ENCODE results near the gene IFT122.
"Not testable (repeated sequence)": the region's sequence is repeated elsewhere in the genome, so short reads cannot be mapped to it uniquely, and the experiment has no call there.

The IFT122 gene

DNA sequence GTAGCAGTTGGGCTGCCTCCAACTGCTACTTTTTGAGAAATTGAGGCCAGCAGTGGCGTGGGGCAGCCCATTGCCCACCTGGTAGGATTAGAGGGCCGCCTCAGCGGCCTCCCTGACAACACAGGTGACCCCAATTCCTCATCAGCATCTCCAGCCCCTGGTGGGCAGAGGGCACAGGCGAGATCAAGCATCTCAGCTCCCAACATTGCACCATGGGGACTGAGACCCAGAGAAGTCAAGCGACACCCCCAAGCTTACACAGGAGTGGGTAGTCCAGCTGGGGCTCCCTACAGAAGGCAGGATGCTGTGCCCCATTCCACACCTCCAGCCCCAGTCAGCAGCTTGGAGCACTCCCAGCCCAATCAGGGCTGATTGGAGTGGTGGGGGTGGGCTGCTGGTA lies 102.7 kb downstream of the IFT122 start:
- DNase-seq = no peak

DNA sequence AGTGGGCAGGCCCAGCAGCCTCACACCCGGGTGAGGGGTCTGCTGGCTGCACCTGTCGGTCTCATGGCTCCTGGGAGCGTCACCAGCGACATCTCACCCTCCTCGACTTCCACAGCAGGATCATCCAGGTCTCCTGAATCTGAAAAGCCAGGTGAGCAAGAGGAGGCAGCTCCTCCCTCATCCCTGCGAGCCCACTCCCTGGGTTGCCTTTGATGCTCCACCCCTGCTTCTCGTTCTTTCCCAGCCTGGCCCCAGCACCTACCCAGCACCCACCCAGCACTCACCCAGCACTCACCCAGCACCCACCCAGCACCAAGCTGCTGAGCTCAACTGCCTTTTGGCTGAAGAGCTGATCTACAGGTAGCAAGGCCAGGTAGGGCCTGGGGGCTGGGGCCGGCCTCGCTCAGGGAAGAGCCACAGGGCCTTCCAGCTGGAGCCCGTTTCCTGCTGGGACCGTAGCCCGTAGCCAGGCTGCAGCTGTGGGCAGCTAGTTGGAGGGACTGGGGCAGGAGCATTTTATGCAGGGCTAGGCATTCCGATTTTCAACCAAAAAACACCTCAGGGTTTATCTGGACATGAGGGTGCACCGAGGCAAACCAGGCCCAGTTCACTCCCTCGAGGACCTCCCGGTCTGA lies 103.2 kb downstream of the IFT122 start, which contains the start of gene H1-8:
Gene H1-8 (plus strand): TSS at position 20 of the 635 bp plus-strand sequence. CDS start 44 bp downstream, at position 64.
- DNase-seq = no peak

DNA sequence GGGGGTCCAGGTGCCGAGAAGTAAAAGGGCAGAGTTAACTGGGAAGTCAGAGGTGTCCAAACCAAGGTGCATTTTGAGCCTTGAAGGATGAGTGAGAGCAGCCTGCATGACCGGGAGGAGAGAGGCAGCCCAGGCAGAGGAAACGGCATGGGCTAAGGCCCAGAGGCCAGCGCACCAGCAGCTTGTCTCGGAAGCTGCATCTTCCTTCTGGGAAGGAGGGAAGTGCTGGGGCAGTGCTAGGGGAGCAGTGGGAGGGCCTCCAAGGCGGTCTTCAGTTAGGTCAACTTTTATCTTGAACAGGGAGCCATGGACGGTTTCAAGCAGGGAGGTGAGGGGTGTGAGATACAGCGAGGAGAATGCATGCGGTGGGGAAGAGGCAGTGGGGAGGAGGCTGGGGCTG lies 104.0 kb downstream of the IFT122 start:
- no peak for DNase-seq

DNA sequence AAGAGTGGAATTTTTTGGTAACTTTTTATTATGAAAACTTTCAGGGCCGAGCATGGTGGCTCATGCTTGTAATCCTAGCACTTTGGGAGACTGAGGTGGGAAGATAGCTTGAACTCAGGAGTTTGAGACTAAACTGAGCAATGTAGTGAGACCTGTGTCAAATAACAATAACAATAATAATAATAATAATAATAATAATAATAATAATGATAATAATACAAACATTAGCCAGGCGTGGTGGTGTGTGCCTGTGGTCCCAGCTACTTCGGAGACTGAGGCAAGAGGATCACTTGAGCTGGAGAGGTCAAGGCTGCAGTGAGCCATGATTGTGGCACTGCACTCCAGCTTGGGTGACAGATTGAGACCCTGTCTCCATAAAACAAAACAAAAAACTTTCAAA lies 105.9 kb downstream of the IFT122 start:
- DNase-seq = not testable (repeated sequence)

DNA sequence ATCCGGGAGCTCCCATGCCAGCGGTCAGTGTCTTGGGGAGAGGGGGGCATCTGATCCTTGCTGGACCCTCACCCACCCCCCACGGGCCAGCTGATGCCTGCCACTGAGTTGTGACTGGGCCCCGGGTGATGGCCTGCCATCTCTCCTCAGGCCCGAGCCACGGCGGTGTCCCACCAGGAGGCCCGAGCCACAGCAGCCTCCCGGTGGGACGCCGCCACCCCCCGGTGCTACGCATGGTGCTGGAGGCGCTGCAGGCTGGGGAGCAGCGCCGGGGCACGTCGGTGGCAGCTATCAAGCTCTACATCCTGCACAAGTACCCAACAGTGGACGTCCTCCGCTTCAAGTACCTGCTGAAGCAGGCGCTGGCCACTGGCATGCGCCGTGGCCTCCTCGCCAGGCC lies 107.2 kb downstream of the IFT122 start:
- DNase-seq = no peak

DNA sequence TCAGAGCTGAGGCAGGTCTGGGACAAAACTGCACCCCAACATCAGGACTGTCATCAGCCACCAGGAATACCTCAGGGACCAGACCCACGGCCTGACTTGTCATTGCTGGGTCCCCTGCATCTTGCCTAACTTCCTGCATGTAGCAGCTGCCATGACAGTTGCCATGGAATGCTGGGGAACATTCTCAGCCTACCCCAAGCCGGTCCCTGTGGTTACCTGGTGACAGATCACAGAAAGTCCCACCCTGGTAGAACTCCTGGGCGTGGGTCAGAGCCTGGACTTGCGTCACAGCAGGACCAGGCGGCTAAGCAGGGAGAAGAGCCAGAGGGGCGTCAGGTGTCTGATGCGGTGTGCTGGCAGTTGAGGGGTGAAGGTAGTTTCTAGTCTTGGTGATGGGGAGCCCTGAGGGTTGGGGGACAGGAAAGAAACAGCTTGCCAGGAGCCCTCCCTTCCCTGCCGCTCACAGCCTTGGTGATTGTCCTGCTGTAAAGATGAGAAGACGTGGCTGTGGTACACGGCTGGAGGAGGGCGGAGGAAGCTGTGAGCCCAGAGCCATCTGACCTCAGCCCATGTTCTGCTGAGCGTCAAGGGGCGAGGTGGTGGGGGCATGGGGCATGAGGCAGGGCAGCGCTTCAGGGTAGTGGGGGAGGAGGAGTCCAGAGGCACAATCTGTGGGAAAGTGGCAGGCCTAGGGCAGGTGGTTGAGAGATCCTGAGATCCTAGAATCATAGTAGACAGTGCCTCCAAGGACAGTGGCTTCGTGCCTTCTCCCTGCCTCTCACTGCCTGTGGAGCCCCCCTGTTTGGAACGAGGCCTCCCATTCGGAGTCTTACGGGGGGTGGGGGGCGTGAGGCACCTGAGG lies 108.3 kb downstream of the IFT122 start:
- DNase-seq = no peak

DNA sequence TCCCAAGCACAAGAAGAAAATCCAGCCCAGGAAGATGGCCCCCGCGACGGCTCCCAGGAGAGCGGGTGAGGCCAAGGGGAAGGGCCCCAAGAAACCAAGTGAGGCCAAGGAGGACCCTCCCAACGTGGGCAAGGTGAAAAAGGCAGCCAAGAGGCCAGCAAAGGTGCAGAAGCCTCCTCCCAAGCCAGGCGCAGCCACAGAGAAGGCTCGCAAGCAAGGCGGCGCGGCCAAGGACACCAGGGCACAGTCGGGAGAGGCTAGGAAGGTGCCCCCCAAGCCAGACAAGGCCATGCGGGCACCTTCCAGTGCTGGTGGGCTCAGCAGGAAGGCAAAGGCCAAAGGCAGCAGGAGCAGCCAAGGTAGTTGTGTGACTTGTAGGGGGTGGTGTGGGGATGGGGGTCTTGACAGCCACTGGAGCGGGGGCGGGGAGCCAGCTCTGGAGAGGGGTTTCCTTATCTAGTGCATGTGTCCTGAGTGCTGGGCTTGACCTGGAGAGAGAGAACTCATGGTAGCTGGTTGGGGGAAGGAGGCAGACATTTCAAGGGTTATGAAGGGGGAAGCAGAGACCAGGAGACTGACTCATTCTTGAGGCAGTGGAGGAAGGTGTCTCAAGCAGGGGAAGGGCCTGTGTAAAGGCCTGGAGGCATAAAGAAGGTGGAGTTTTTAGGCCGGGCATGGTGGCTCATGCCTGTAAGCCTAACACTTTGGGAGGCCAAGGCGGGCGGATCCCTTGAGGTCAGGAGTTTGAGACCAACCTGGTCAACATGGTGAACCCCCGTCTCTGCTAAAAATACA lies 109.2 kb downstream of the IFT122 start:
- DNase-seq = no peak

DNA sequence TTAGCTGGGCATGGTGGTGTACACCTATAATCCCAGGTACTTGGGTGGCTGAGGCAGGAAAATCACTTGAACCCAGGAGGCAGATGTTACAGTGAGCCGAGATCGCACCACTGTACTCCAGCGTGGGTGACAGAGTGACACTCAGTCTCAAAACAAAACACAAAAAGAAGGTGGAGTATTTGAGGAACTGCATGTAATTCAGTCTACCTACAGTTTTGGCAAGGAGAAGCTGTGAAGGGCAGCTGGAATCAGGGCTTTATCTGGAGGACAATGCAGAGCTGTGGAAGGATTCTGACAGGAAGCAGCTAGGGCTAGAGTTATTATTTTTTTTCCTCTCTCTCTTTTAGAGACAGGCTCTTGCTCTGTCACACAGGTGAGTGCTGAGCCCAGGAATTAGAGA lies 109.8 kb downstream of the IFT122 start:
- no peak for DNase-seq

DNA sequence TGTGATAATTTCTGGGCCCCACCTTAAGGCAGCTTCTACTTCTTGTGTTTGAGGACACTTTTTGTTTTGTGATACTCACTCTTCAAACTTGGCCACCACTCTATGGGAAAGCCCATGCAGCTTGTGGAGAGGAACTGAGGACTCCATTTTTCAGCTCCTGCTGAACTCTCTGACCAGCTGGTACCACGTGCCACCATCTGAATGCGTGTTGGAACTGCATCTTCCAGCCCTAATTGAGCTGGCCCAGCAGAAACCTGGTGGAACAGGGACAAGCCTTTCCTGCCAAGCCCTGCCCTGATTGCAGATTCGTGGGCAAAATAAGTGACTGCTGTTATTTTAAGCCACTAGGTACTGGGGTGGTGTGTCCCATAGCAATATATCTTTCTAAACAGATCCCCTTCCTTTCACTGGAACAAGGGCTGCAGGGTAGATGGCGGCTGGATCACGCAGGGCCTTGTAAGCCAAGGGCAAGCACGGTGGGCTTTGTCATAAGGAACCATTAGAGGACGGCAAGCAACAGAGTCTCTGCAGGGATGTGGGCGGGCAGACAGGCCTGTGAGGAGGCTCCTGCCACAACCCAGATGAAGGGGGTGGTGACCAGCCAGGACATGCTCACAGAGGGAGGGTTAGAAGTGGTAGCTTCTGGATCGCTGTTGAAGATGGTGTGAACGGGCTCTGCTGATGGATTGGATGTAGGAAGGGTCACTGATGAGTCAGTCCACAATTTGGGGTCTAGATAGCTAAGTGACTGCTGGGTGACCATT lies 112.4 kb downstream of the IFT122 start:
- no peak for DNase-seq

DNA sequence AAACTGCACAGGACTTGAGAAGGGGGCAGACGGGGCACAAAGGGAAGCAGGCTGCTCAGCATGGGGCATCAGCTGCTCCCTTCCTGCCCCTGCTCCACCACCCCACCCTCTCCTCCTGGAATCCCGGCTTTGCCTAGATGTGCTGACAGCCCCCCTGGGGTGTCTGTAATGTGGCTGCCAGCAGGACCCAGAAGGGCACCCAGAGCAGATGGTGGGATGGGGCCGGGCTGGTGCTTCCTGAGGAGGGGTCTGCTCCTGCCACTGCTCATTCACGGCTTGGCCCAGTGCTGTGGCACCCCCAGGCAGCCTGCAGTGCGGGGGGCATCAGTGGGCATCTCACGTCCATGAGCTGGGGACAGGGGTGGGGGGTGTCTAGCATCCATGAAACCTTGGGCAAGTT lies 113.1 kb downstream of the IFT122 start:
- DNase-seq = no peak

DNA sequence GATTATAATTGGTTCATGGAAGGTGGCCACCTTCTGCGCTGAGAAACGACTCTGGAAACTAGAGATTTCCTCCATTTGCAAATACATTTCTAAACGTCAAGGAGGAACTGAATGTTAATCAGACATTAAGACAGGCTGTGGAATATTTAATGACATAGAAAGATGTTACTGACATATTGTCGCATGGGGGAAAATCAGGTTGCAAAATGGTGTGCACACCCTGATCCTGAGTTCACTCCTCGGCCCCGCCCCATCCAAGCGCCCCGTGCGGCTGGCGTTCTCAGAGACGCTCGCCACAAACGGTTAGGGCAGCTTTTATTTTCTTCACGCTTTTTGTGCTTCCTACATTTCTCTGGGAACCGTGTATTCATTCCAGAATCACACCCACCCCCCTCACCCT lies 113.7 kb downstream of the IFT122 start:
- no peak for DNase-seq

DNA sequence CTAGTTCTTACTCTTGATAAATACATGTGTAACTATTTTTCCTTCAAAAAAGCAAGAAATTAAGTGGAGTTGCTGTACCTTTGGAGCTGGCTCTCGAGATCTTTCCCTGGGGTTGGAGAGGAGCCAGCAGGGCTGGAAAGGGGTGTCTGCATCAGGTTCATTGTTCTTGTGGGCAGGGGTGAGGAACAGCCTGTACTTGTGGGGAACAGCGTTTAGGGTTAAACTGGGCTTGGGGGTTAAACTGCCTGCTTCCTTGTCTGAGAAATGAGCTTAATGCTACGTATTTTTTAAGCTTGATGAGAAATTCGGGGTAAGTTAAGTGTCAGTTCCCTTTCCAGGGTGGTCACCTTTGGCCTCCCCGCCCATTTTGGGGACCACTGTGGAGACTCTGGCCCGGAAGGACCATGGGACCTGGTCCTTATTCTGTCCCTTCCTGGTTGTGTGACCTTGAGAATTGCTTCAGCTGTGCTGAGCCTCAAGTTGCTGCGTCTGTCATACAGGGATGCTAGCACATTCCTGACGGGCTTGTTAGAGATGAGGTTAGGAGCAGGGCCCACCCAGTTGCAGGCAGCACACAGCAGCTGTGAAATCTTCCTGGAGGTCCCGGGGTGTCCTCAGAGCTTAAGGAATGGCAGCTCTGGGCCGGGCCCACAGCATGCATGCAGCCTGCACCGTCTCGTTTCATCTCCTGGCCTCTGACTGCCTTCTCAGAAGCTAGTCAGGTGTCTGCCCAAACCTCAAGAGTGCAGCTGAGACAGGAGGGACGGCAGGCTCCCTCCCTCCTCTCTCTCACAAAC lies 114.5 kb downstream of the IFT122 start:
- DNase-seq = no peak

DNA sequence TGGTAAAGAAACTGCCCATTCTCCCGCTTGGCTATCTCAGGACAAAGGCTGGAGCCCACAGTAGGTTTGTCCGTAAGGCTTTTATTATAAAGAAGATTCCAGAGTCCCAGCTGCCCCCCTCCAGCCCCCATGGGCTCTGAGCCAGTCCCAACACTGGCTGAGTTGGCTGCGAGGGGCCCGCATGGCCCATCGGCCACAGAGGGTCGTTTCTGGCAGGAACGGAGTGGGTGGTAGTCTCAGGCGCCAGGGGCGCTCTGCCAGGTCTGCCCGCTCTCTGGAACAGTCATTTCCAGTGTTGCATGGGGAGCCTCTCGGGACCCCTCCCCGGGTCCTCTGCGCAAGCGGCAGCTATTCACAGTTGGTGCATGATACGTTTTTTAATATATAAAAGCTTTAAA lies 115.1 kb downstream of the IFT122 start:
- no peak for DNase-seq

DNA sequence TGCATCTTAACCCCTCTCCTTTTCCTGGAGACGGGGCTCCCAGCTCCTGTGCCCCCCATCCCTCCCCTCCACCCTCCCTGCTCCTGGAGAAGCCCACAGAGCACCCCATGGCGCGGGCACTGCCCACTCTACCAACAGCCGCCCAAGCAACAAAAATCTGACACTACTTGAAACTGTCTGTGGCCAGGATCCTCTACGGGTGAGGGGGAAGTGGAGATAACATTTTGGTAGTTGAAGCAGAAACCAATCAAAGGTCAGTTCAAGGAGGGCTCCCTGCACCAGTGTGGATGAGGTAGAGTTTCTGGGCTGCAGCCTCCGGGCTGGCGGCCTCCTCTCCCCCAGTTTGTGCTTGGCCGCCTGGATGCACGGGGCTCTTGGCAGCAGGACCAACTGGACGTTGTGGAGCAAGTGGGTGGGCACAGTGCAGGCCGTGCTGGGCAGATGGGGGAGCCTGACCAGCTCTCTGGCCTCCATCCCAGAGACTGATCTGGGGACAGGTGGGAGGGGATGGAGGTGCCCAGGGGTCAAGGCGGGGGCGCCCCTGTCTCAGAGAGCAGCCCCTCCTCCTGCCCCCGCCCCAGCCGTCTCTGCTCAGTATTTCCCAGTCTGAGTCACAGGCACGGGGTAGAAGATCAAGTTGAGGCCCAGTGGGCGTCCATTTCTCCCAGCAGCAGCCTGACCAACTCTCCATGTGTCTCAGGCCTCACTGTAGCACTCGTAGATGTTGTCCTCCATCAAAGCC lies 115.8 kb downstream of the IFT122 start:
- DNase-seq = no peak

DNA sequence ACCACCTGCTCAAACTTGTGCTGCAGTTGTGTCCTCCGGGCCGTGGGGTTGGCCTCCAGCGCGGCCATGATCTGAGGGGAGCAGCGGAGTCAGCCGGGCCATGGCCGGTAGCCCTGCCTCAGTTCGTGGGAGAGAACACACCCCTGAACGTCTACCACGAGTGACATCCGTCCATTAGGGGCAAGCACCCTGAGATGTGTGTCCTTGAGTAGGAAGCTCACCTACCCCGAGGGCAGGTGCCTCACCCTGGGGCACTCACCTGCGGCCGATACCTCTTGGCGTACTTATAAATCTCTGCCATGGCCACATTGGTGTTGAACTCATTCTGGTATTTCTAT lies 116.3 kb downstream of the IFT122 start:
- DNase-seq = no peak

DNA sequence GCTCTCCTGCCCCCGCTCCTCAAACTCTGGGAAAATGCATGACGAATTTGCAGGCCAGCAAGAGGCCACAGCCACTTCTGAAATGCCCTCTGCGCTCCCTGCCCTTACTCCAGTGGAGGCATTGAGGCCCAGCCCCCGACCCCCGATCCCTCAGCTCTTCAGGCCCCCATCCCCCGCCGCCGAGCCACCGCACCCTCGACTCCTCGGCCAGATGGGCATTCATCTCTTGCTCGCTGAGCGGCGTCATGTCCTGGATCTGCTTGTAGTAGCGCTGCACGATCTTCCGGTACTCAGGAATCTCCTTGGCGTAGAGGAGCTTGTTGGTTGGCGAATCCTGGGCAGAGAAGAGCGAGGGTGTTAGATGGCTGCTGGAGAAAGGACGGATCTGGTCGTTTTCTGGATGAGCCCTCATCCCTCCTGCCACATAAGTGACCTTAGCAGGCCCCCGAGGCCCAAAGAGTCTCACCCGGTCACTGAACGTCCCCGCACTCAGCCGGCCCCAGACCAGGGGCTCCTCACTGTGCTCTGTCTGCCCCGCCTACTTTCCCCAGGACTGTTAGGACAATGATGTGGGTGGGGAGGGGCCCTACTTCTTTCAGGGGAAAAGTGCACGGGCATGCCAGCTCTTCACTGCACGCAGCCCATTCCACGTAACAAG lies 117.0 kb downstream of the IFT122 start:
- DNase-seq = no peak

DNA sequence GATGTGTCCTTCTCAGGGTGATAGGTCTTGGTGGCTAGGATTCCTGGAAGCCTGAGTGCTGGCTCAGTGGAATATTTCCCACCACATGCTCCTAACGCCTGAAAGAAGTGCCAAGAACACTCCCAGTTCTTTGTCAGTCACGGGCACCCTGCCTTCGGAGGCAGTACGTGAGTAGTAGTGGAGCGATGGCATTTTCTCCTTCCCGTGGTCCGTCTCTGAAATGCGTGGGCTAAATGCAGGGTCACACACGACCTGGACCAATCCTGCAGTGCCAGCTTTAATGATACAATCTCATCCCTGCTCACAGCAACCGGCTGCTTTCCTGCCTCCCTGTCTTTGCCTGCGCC lies 117.5 kb downstream of the IFT122 start:
- no peak for DNase-seq

DNA sequence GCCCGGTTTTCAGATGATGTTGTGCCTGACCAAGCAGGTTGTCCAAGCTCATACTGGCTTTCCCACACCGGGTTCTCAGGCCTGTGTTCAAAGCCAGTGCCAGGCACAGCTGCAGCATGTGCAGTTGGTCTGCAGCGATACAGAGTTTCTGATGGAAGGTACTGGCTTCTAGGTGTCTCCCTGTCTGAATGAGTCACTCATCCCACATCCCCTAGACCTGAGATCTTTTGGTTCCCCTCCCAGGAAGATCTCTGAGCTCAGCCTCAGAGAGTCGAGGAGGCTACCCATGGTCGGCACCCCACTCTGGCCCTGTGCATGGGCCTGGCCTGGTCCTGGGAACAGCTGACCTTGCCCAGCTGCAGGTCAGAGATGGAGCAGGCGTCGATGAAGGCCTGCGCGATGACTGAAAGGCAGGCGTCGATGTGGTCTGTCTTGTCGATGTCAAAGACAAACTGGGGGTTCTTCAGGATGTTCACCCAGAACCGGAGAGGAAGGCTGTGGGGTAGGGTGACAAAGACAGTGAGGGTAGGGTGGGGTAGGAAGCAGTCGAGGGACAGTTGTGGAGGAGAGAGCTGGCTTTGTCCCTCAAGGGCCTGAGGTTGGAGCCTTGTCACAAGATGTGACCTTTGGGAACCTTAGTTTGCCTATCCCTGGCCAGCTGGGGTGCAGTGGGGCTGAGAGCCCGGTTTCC lies 118.2 kb downstream of the IFT122 start:
- DNase-seq = no peak

DNA sequence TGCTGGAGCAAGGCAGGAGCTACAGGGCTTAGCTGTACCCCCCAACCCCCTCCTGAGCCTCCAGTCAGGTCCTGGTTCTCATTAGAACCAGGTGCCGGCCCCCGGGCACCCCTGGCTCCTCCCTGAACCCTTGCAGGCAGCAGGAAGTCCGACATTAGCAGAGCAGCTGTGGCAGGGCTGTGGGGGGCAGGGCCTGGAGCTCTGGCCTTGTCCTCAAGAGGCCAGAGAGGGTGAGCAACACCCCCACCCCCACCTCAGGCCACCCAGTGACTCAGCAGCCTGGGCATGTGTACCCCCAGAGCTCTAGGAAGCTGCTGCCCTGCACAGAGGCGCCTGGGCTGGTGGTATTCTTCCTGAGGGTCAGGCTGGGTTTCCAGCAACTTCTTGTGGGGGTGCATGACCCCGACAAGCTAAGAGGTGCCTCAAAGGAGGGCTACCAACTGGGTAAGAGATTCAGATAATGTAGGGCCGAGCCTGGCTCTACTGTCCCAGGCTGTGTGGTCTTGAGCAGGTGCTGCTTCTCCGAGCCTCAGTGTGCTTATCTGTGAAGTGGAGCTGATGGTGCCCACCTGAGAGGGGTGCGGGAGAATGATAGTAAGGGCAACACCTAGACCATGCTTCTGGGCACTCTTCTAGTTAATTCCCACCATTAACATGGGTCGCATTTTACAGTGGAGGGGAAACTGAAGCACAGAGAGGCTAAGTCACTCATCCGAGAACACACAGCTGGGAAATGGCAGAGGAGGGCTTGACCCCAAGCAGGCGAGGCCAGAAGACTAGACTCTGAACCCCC lies 118.9 kb downstream of the IFT122 start:
- no peak for DNase-seq
